GM12801 (cell line): Measurements from ENCODE around the gene AKR1C3.

Experiments used
- CTCF ChIP-seq: IDR thresholded peaks from one replicate; pipeline ENCODE4 v1.5.1; 2011; ENCODE audit warnings: control low read depth; ENCODE audit not compliant: insufficient read length; ENCODE audit errors: extremely low read depth

The AKR1C3 gene

GRCh38 chr10:5116621-5117020 lies 22.4 kb downstream of the AKR1C3 start:
- no peak for TF ChIP-seq CTCF

GRCh38 chr10:5117026-5117425 lies 22.8 kb downstream of the AKR1C3 start:
- no peak for TF ChIP-seq CTCF

- no peak for TF ChIP-seq CTCF
Observed at GRCh38 chr10:5123886-5124285, 29.7 kb downstream of the AKR1C3 start.

GRCh38 chr10:5125315-5126044 lies 31.3 kb downstream of the AKR1C3 start:
- no peak for TF ChIP-seq CTCF

- no peak for TF ChIP-seq CTCF
Observed at GRCh38 chr10:5135581-5135980, 41.4 kb downstream of the AKR1C3 start.

- TF ChIP-seq CTCF = no peak
Observed at GRCh38 chr10:5136468-5137087, 42.4 kb downstream of the AKR1C3 start.

- no peak for TF ChIP-seq CTCF
Observed at GRCh38 chr10:5142199-5142598, 48.0 kb downstream of the AKR1C3 start.
